ENCODE measurements around the gene ZPR1. TPM values are rescaled to one million over a fixed set of nuclear protein-coding genes. Genes with fewer than 3 reads are reported as not detected.

ZPR1 gene
- total and polyA plus RNA-seq, 3 experiments from 2014 or later, result 47.6 to 124 (median 118) TPM

- ChIA-PET CTCF (interaction anchor here (1.0 kb wide), 1 partner anchor 9 kb away, joined by 3 read pairs; no protein-coding TSS in a partner anchor), POLR2A (no interaction called here)
- H3K36me3 Mint-ChIP-seq, result no peaks in the 10 kb centered on the region
- no peaks in the 10 kb centered on the region for H3K4me1 Mint-ChIP-seq
- no peak overlapping the region for H3K4me3 Mint-ChIP-seq
- no peaks in the 10 kb centered on the region for H3K9me3 Mint-ChIP-seq
- no peak for DNase-seq
- H3K27ac ChIP-seq (ENCODE audit: low read depth, low read length), result no peak overlapping the region
- H3K4me1 ChIP-seq (ENCODE audit: insufficient read depth, low read length), result no peaks in the 10 kb centered on the region
- no peak overlapping the region for H3K27ac Mint-ChIP-seq
- H3K36me3 ChIP-seq (ENCODE audit: insufficient read depth, low read length), result no peaks in the 10 kb centered on the region
- H3K27me3 ChIP-seq (ENCODE audit: insufficient read depth, low read length, poor library complexity, severe bottlenecking), result no peaks in the 10 kb centered on the region
- H3K9me3 ChIP-seq (ENCODE audit: low read length), result no peaks in the 10 kb centered on the region
- peaks cover 0 to 1% of the 10 kb centered on the region in 2 donors for H3K27me3 Mint-ChIP-seq
- no peak overlapping the region for H3K4me3 ChIP-seq (ENCODE audit: low read length)
Measured at GRCh38 chr11:116826751-116827431, 39.1 kb upstream of the ZPR1 start.

DNA sequence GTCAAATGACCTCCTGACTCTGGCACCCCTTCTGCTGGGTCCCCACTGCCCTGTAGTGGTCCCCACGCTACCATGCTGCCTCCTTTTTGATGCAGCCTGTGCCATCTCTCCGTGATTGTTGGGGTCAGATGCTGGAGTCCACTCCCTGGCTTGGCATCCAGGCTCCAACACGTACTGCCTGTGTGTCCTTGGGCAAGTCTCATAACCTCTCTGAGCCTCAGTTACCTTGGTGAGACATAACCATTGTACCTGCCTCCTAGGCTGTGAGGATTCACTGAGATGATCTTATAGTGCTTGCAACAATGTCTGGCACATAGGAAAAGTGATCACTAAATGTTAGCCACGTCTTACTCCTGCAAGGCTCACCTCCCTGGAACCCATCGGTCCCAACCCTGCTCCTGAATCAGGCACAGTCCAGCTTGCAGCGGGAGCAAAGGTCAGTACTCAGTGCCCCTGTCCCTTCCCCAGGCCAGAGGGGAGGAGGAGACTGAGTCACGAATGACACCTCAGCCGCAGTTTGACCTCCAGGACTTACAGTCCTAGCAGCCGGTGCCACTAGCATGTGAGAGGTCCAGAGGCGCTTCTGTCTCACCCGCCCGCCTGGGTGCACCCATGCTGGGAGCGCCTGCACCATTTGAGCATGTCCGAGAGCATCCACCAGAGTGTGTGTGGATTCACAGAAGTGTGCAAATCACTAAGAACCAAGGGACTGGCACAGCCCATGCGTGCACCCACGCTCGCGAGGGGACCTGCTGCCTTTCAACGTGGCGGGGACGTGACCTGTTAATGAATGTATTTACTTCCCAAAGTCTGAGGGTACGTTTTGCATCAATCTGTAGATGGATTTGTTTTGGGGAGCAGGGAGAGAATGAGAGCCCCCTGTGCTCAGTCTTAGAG is 38.3 kb upstream of the ZPR1 start:
- Mint-ChIP-seq H3K4me1 (no peaks in the 10 kb centered on the region), H3K9me3 (no peaks in the 10 kb centered on the region), H3K27ac (peak overlapping the region in 1 of 8 donors; percentile 20), H3K27me3 (peaks cover 0 to under 1% of the 10 kb centered on the region in 2 donors), H3K4me3 (no peak overlapping the region), H3K36me3 (no peaks in the 10 kb centered on the region)
- Histone ChIP-seq H3K4me1 (ENCODE audit: insufficient read depth, low read length) (no peaks in the 10 kb centered on the region), H3K27me3 (ENCODE audit: insufficient read depth, low read length, poor library complexity, severe bottlenecking) (no peaks in the 10 kb centered on the region), H3K27ac (ENCODE audit: low read depth, low read length) (no peak overlapping the region), H3K4me3 (ENCODE audit: low read length) (no peak overlapping the region), H3K9me3 (ENCODE audit: low read length) (no peaks in the 10 kb centered on the region), H3K36me3 (ENCODE audit: insufficient read depth, low read length) (no peaks in the 10 kb centered on the region)
- POLR2A ChIA-PET, result interaction anchor here (0.5 kb wide), 1 partner anchor 11 kb away, joined by 3 read pairs; no protein-coding TSS in a partner anchor
- CTCF ChIA-PET, result interaction anchor here (1.0 kb wide), 1 partner anchor 10 kb away, joined by 3 read pairs; no protein-coding TSS in a partner anchor
- no peak for DNase-seq

GRCh38 chr11:116825434-116825833 is 37.6 kb upstream of the ZPR1 start:
- no peaks in the 10 kb centered on the region for H3K4me1 Mint-ChIP-seq
- H3K4me3 ChIP-seq (ENCODE audit: low read length), result no peak overlapping the region
- no peak overlapping the region for H3K27ac ChIP-seq (ENCODE audit: low read depth, low read length)
- no peak overlapping the region for H3K4me3 Mint-ChIP-seq
- no peaks in the 10 kb centered on the region for H3K36me3 ChIP-seq (ENCODE audit: insufficient read depth, low read length)
- DNase-seq, result no peak
- peak overlapping the region in 1 of 8 donors; percentile 74 for H3K27ac Mint-ChIP-seq
- no peaks in the 10 kb centered on the region for H3K27me3 Mint-ChIP-seq
- H3K27me3 ChIP-seq (ENCODE audit: insufficient read depth, low read length, poor library complexity, severe bottlenecking), result no peaks in the 10 kb centered on the region
- H3K36me3 Mint-ChIP-seq, result no peaks in the 10 kb centered on the region
- no peaks in the 10 kb centered on the region for H3K9me3 Mint-ChIP-seq
- H3K9me3 ChIP-seq (ENCODE audit: low read length), result no peaks in the 10 kb centered on the region
- H3K4me1 ChIP-seq (ENCODE audit: insufficient read depth, low read length), result no peaks in the 10 kb centered on the region
- POLR2A ChIA-PET, result interaction anchor here (0.5 kb wide), 1 partner anchor 10 kb away, joined by 3 read pairs; no protein-coding TSS in a partner anchor
- CTCF ChIA-PET, result interaction anchor here (1.0 kb wide), 1 partner anchor 11 kb away, joined by 3 read pairs; no protein-coding TSS in a partner anchor

GRCh38 chr11:116823031-116823843 is 35.4 kb upstream of the ZPR1 start, which contains the start of gene APOA4:
Gene APOA4, minus strand, starts transcription at chr11:116823304. Its CDS starts 113 bp downstream, at chr11:116823191.
- ChIA-PET CTCF (interaction anchor here (1.1 to 4.3 kb wide), 2 partner anchors 10 to 13 kb away, joined by 3 to 21 read pairs; no protein-coding TSS in a partner anchor), POLR2A (interaction anchor here (0.6 kb wide), 1 partner anchor 53 kb away, joined by 3 read pairs; no protein-coding TSS in a partner anchor)
- no peaks in the 10 kb centered on the region for H3K9me3 Mint-ChIP-seq

DNA sequence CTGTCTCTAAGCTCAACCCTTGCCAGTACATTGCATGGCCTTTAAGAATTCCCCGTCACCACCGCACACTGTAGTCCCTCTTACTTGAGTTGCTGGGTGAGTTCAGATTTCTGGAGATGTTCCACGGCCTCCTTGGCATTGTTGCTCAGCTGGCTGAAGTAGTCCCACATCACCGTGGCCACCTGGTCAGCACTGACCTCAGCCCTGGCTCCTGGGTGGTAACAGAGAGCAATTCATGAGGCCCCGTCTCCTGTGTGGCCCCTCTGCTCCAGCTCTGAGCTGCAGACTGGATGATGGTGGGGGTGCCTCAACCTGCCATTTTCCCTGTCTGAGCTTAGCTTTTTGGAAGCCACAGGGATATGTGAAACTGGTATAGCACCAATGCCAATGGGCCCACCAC is 34.8 kb upstream of the ZPR1 start:
- POLR2A ChIA-PET, result interaction anchor here (0.6 kb wide), 1 partner anchor 53 kb away, joined by 3 read pairs; no protein-coding TSS in a partner anchor
- no peaks in the 10 kb centered on the region for H3K27me3 Mint-ChIP-seq
- no peaks in the 10 kb centered on the region for H3K9me3 Mint-ChIP-seq
- no peaks in the 10 kb centered on the region for H3K36me3 ChIP-seq (ENCODE audit: insufficient read depth, low read length)
- CTCF ChIA-PET, result interaction anchor here (1.1 to 4.3 kb wide), 2 partner anchors 9 to 13 kb away, joined by 3 to 21 read pairs; no protein-coding TSS in a partner anchor
- no peaks in the 10 kb centered on the region for H3K9me3 ChIP-seq (ENCODE audit: low read length)
- H3K36me3 Mint-ChIP-seq, result no peaks in the 10 kb centered on the region
- H3K4me3 ChIP-seq (ENCODE audit: low read length), result no peak overlapping the region
- H3K27me3 ChIP-seq (ENCODE audit: insufficient read depth, low read length, poor library complexity, severe bottlenecking), result no peaks in the 10 kb centered on the region
- no peaks in the 10 kb centered on the region for H3K4me1 ChIP-seq (ENCODE audit: insufficient read depth, low read length)
- no peak for DNase-seq
- H3K27ac Mint-ChIP-seq, result no peak overlapping the region
- no peaks in the 10 kb centered on the region for H3K4me1 Mint-ChIP-seq
- H3K4me3 Mint-ChIP-seq, result no peak overlapping the region
- no peak overlapping the region for H3K27ac ChIP-seq (ENCODE audit: low read depth, low read length)

More at GRCh38 chr11:116823031-116823843, 35.4 kb upstream of the ZPR1 start, which contains the start of gene APOA4:
- Histone ChIP-seq H3K27ac (ENCODE audit: low read depth, low read length) (no peak within 1 kb of the TSS), H3K4me3 (ENCODE audit: low read length) (no peak within 1 kb of the TSS), H3K36me3 (ENCODE audit: insufficient read depth, low read length) (no peaks in the 10 kb centered on the region), H3K9me3 (ENCODE audit: low read length) (no peaks in the 10 kb centered on the region), H3K4me1 (ENCODE audit: insufficient read depth, low read length) (no peaks in the 10 kb centered on the region), H3K27me3 (ENCODE audit: insufficient read depth, low read length, poor library complexity, severe bottlenecking) (no peaks in the 10 kb centered on the region)
- Mint-ChIP-seq H3K4me1 (no peaks in the 10 kb centered on the region), H3K27me3 (no peaks in the 10 kb centered on the region), H3K4me3 (no peak within 1 kb of the TSS), H3K36me3 (no peaks in the 10 kb centered on the region), H3K27ac (peak within 1 kb of the TSS in 2 of 8 donors; percentile 38 to 70)
- no peak for DNase-seq

DNA sequence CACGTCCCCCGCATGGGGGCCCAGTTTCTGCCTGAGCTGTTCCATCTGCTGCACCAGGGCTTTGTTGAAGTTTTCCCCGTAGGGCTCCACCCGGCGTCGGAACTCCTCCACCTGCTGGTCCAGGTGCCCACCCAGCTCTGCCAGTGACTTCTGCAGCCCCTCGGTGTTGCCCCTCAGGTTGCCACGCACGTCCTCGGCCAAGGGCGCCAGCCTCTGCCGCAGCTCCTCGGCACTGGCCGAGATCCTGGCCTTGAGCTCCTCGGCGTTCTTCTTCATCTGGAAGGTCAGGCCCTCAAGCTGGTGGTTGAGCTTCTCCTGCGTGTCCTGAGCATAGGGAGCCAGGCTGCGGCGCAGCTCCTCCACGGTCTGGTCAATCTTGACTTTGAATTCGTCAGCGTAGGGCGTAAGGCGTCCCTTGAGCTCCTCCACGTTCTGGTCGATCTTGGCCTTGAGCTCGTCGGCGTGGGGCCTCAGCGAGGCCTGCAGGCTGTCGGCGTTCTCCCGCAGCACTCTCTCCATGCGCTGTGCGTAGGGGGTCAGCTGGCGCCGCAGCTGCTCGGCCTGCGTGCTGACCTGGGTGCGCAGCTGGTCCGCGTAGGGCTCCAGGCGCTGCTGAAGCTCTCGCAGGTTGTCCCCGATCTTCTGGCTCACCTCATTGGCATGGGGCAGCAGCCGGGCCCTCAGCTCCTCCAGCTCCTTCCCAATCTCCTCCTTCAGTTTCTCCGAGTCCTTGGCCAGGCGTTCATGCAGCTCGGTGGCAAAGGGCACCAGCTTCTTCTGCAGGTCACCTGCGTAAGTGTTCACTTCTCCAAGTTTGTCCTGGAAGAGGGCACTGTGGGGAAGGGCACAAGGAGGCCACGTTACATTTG is 33.5 kb upstream of the ZPR1 start:
- H3K4me1 ChIP-seq (ENCODE audit: insufficient read depth, low read length), result no peaks in the 10 kb centered on the region
- no peaks in the 10 kb centered on the region for H3K9me3 ChIP-seq (ENCODE audit: low read length)
- CTCF ChIA-PET, result interaction anchor here (0.9 to 4.3 kb wide), 3 partner anchors 15 to 285 kb away, joined by 3 to 21 read pairs (median 4); no protein-coding TSS in a partner anchor
- H3K27ac ChIP-seq (ENCODE audit: low read depth, low read length), result no peak overlapping the region
- DNase-seq, result no peak
- H3K4me3 Mint-ChIP-seq, result no peak overlapping the region
- H3K4me1 Mint-ChIP-seq, result no peaks in the 10 kb centered on the region
- H3K4me3 ChIP-seq (ENCODE audit: low read length), result no peak overlapping the region
- no peaks in the 10 kb centered on the region for H3K27me3 ChIP-seq (ENCODE audit: insufficient read depth, low read length, poor library complexity, severe bottlenecking)
- no peaks in the 10 kb centered on the region for H3K27me3 Mint-ChIP-seq
- H3K9me3 Mint-ChIP-seq, result no peaks in the 10 kb centered on the region
- POLR2A ChIA-PET, result no interaction called here
- H3K27ac Mint-ChIP-seq, result no peak overlapping the region
- H3K36me3 Mint-ChIP-seq, result no peaks in the 10 kb centered on the region
- no peaks in the 10 kb centered on the region for H3K36me3 ChIP-seq (ENCODE audit: insufficient read depth, low read length)

- Mint-ChIP-seq H3K27me3 (no peaks in the 10 kb centered on the region), H3K4me3 (no peak overlapping the region), H3K4me1 (no peaks in the 10 kb centered on the region), H3K27ac (peak overlapping the region in 1 of 8 donors; percentile 54), H3K36me3 (no peaks in the 10 kb centered on the region), H3K9me3 (no peaks in the 10 kb centered on the region)
- Histone ChIP-seq H3K9me3 (ENCODE audit: low read length) (no peaks in the 10 kb centered on the region), H3K4me3 (ENCODE audit: low read length) (no peak overlapping the region), H3K36me3 (ENCODE audit: insufficient read depth, low read length) (no peaks in the 10 kb centered on the region), H3K27ac (ENCODE audit: low read depth, low read length) (no peak overlapping the region), H3K4me1 (ENCODE audit: insufficient read depth, low read length) (no peaks in the 10 kb centered on the region), H3K27me3 (ENCODE audit: insufficient read depth, low read length, poor library complexity, severe bottlenecking) (no peaks in the 10 kb centered on the region)
- DNase-seq, result no peak
- ChIA-PET POLR2A (no interaction called here), CTCF (interaction anchor here (1.1 kb wide), 1 partner anchor 17 kb away, joined by 3 read pairs; no protein-coding TSS in a partner anchor)
Measured at GRCh38 chr11:116819049-116819448, 31.2 kb upstream of the ZPR1 start.
